Coronary artery (tissue), 2 donors: ENCODE data around the gene CASKIN2.
"Not testable (repeated sequence)": the region's sequence is repeated elsewhere in the genome, so short reads cannot be mapped to it uniquely, and the experiment has no call there.

ENCODE experiments used
- DNase-seq: peaks from one replicate; pipeline ENCODE4 v3.0.0-alpha.2; 2017; ENCODE audit warnings: low spot score
- H3K27ac ChIP-seq, 2 donors: fragments of 200-600 bp; sonication (generic); one replicate each; pipeline ENCODE4 v1.5.1; 2016 to 2019
- H3K4me3 ChIP-seq: fragments of 200-600 bp; sonication (generic); 2 replicates; pipeline ENCODE4 v1.5.1; 2016; ENCODE audit warnings: mild to moderate bottlenecking, moderate library complexity
- CTCF ChIP-seq: fragments of 200-600 bp; sonication (generic); IDR thresholded peaks from one replicate; pipeline ENCODE4 v1.5.1; 2019; ENCODE audit warnings: antibody characterized with exemption

Gene CASKIN2

GRCh38 chr17:75524970-75525805, 9.9 kb upstream of the CASKIN2 start, which contains the start of gene LLGL2:
Gene LLGL2 (plus strand): TSS chr17:75525697. CDS start chr17:75543427, 17,730 bp downstream.
- H3K4me3 ChIP-seq, result peak within 1 kb of the TSS; percentile 83
- TF ChIP-seq CTCF, result peak; percentile 19
- no peak for DNase-seq
- peak within 1 kb of the TSS; percentile 36 to 85 for H3K27ac ChIP-seq

- Histone ChIP-seq H3K4me3 (peak overlapping the region; percentile 83), H3K27ac (peak overlapping the region; percentile 36 to 85)
- TF ChIP-seq CTCF, result no peak
- no peak for DNase-seq
Observed at GRCh38 chr17:75524269-75524969, 9.1 kb upstream of the CASKIN2 start.

GRCh38 chr17:75523647-75524046, 8.3 kb upstream of the CASKIN2 start:
- Histone ChIP-seq H3K27ac (no peak overlapping the region), H3K4me3 (no peak overlapping the region)
- no peak for DNase-seq
- no peak for TF ChIP-seq CTCF

- no peak for TF ChIP-seq CTCF
- Histone ChIP-seq H3K27ac (no peak overlapping the region), H3K4me3 (no peak overlapping the region)
- DNase-seq, result no peak
Observed at GRCh38 chr17:75521951-75522727, 6.8 kb upstream of the CASKIN2 start.

- DNase-seq, result peak; percentile 65
Observed at GRCh38 chr17:75521290-75521689, 6.0 kb upstream of the CASKIN2 start.

GRCh38 chr17:75520413-75520812, 5.1 kb upstream of the CASKIN2 start:
- DNase-seq, H3K27ac ChIP-seq, H3K4me3 ChIP-seq: not testable (repeated sequence)

More at GRCh38 chr17:75521290-75521689, 6.0 kb upstream of the CASKIN2 start:
- no peak for TF ChIP-seq CTCF
- Histone ChIP-seq H3K4me3 (no peak overlapping the region), H3K27ac (no peak overlapping the region)

GRCh38 chr17:75518983-75519537, 3.7 kb upstream of the CASKIN2 start:
- Histone ChIP-seq H3K27ac (no peak overlapping the region), H3K4me3 (no peak overlapping the region)
- TF ChIP-seq CTCF, result no peak
- no peak for DNase-seq
